Thyroid gland (tissue), 4 donors: ENCODE data around the gene ESCO1.

Experiments used
- CTCF ChIP-seq, 6 experiments: fragments of 200-600 bp in 3 of 6; fragments of 450-650 bp in 3 of 6; sonication (generic) in 3 of 6; IDR thresholded peaks; one replicate each; pipeline ENCODE4 v1.5.1; 2016 to 2019; ENCODE audit warnings: antibody characterized with exemption in 6 of 6, mild to moderate bottlenecking in 2 of 6, inconsistent platforms in 1 of 6, moderate library complexity in 1 of 6
- POLR2A ChIP-seq, 2 donors: fragments of 450-650 bp; IDR thresholded peaks; one replicate each; pipeline ENCODE4 v1.6.1; 2017; ENCODE audit warnings: antibody characterized with exemption in 2 of 2, mild to moderate bottlenecking in 2 of 2, moderate library complexity in 1 of 2

GRCh38 chr18:21557607-21558253 is 42.8 kb downstream of the ESCO1 start:
- TF ChIP-seq CTCF (IDR thresholded peaks at IDR 0.05) (no peak), POLR2A (IDR thresholded peaks at IDR 0.05) (no peak)
